Small intestine (tissue), 7 donors: ENCODE data around the gene PCDHGC4. TPM values are rescaled to one million over a fixed set of nuclear protein-coding genes. Genes with fewer than 3 reads are reported as not detected.

Experiments used
- DNase-seq, 2 donors: peaks; one replicate each; pipeline versions ENCODE4 v3.0.0 to v3.0.0-alpha.2; 2013
- FAIRE-seq: peaks from 2 replicates; lab custom pipeline; 2012; peaks lifted over from hg19 to GRCh38; lab: Jason Lieb, UNC
- H3K27ac ChIP-seq, 3 donors: one replicate each; pipeline ENCODE4 v1.5.1; 2013; ENCODE audit warnings: low read length in 2 of 3, mild to moderate bottlenecking in 2 of 3, control low read depth in 1 of 3, inconsistent platforms in 1 of 3, low read depth in 1 of 3, moderate library complexity in 1 of 3
- H3K27me3 ChIP-seq, 3 donors: one replicate each; pipeline ENCODE4 v1.6.1; 2013; ENCODE audit warnings: low read length in 3 of 3, inconsistent platforms in 1 of 3; ENCODE audit not compliant: control insufficient read depth in 3 of 3, insufficient read depth in 3 of 3
- H3K36me3 ChIP-seq, 3 donors: one replicate each; pipeline ENCODE4 v1.6.1; 2013; ENCODE audit warnings: low read length in 3 of 3, inconsistent platforms in 1 of 3, low read depth in 1 of 3, mild to moderate bottlenecking in 1 of 3, moderate library complexity in 1 of 3; ENCODE audit not compliant: control insufficient read depth in 3 of 3, insufficient read depth in 2 of 3
- H3K4me1 ChIP-seq, 3 donors: one replicate each; pipeline ENCODE4 v1.6.1; 2013; ENCODE audit warnings: low read length in 2 of 3, inconsistent platforms in 1 of 3, low read depth in 1 of 3, mild to moderate bottlenecking in 1 of 3, moderate library complexity in 1 of 3; ENCODE audit not compliant: control insufficient read depth in 3 of 3, insufficient read depth in 2 of 3
- H3K4me3 ChIP-seq, 3 donors: one replicate each; pipeline ENCODE4 v1.5.1; 2013; ENCODE audit warnings: low read length in 3 of 3, control low read depth in 1 of 3, inconsistent platforms in 1 of 3, low read depth in 1 of 3, mild to moderate bottlenecking in 1 of 3, moderate library complexity in 1 of 3
- H3K9me3 ChIP-seq, 2 donors: one replicate each; pipeline ENCODE4 v1.6.1; 2013; ENCODE audit warnings: low read depth in 1 of 2, low read length in 1 of 2; ENCODE audit not compliant: control insufficient read depth in 2 of 2, insufficient read depth in 1 of 2
- WGBS, 3 donors: extraction: QIAGEN DNeasy Blood & Tissue Kit; methylation state at CpG; one replicate each; pipeline ENCODE4 v1.1.7; 2013; 5-methylcytosine and 5-hydroxymethylcytosine counted together
- polyA plus RNA-seq, 4 donors: library from polyadenylated mRNA; stranded (reverse) in 3 of 4; unstranded in 1 of 4; fragments of 200-250 nt in 3 of 4; fragments of 120-200 nt in 1 of 4; gene quantifications; one replicate each; pipeline versions ENCODE4 v1.2.1 to v1.2.3, GENCODE V29; 2013
- donor health status: healthy with polysubstance abuse.
- donor health status: control.
- donor health status: control.
- donor health status: Bipolar disorder and iron deficiency.
- donor health status: healthy.

Gene PCDHGC4
- polyA plus RNA-seq, 4 donors: 0.34 TPM; not detected in 2

GRCh38 chr5:141476132-141476911, 8.5 kb upstream of the PCDHGC4 start:
- WGBS, 3 donors: 1 to 4% (median 2%) methylated on average over 58 of the region's 58 CpGs
- Histone ChIP-seq H3K4me3 (peak overlapping the region; percentile 33 to 60 (median 37)), H3K27me3 (peaks cover 0 to 40% (median 6%) of the 10 kb centered on the region in 3 donors), H3K27ac (peak overlapping the region in 2 of 3 donors; percentile 56 to 86), H3K4me1 (peaks cover 0 to 17% (median 0%) of the 10 kb centered on the region in 3 donors), H3K36me3 (peaks cover 0 to 2% (median 0%) of the 10 kb centered on the region in 3 donors), H3K9me3 (peaks cover 0 to 4% of the 10 kb centered on the region in 2 donors)
- FAIRE-seq (no peak), DNase-seq (peak; percentile 49 to 69)

GRCh38 chr5:141477044-141477575, 7.7 kb upstream of the PCDHGC4 start:
- DNase-seq: no peak
- H3K27me3 ChIP-seq: peaks cover 0 to 40% (median 6%) of the 10 kb centered on the region in 3 donors
- peak overlapping the region in 2 of 3 donors; percentile 37 to 60 for H3K4me3 ChIP-seq
- peaks cover 0 to 4% of the 10 kb centered on the region in 2 donors for H3K9me3 ChIP-seq
- H3K4me1 ChIP-seq: peaks cover 0 to 17% (median 0%) of the 10 kb centered on the region in 3 donors
- 24 to 35% (median 31%) methylated on average over 24 of the region's 24 CpGs for WGBS, 3 donors
- peak overlapping the region in 1 of 3 donors; percentile 86 for H3K27ac ChIP-seq
- H3K36me3 ChIP-seq: peaks cover 0 to 2% (median 0%) of the 10 kb centered on the region in 3 donors
- no peak for FAIRE-seq

- WGBS, 3 donors: 35 to 46% (median 41%) methylated on average over 13 of the region's 13 CpGs
Observed at GRCh38 chr5:141477815-141478214, 7.0 kb upstream of the PCDHGC4 start.

GRCh38 chr5:141478321-141478945, 6.4 kb upstream of the PCDHGC4 start:
- DNase-seq (peak; percentile 79), FAIRE-seq (no peak)
- peaks cover 0 to 4% of the 10 kb centered on the region in 2 donors for H3K9me3 ChIP-seq
- 9 to 22% (median 16%) methylated on average over 20 of the region's 20 CpGs for WGBS, 3 donors
- H3K27me3 ChIP-seq: peaks cover 0 to 42% (median 6%) of the 10 kb centered on the region in 3 donors
- peak overlapping the region in 2 of 3 donors; percentile 17 to 60 for H3K4me3 ChIP-seq
- H3K27ac ChIP-seq: no peak overlapping the region
- H3K4me1 ChIP-seq: peaks cover 0 to 17% (median 0%) of the 10 kb centered on the region in 3 donors
- H3K36me3 ChIP-seq: peaks cover 0 to 2% (median 0%) of the 10 kb centered on the region in 3 donors

More at GRCh38 chr5:141477815-141478214, 7.0 kb upstream of the PCDHGC4 start:
- Histone ChIP-seq H3K27me3 (peaks cover 0 to 40% (median 6%) of the 10 kb centered on the region in 3 donors), H3K36me3 (peaks cover 0 to 2% (median 0%) of the 10 kb centered on the region in 3 donors), H3K4me1 (peaks cover 0 to 17% (median 0%) of the 10 kb centered on the region in 3 donors), H3K9me3 (peaks cover 0 to 4% of the 10 kb centered on the region in 2 donors), H3K27ac (no peak overlapping the region), H3K4me3 (peak overlapping the region in 2 of 3 donors; percentile 17 to 60)
- FAIRE-seq (no peak), DNase-seq (no peak)

GRCh38 chr5:141479776-141480175, 5.1 kb upstream of the PCDHGC4 start:
- Histone ChIP-seq H3K36me3 (peaks cover 0 to 2% (median 0%) of the 10 kb centered on the region in 3 donors), H3K4me3 (no peak overlapping the region), H3K27ac (no peak overlapping the region), H3K27me3 (peaks cover 0 to 55% (median 6%) of the 10 kb centered on the region in 3 donors), H3K9me3 (peaks cover 0 to 4% of the 10 kb centered on the region in 2 donors), H3K4me1 (peaks cover 0 to 18% (median 3%) of the 10 kb centered on the region in 3 donors)
- FAIRE-seq: no peak
- no peak for DNase-seq

GRCh38 chr5:141483902-141484301, 928 bp upstream of the PCDHGC4 start:
- H3K27me3 ChIP-seq: peaks cover 0 to 55% (median 5%) of the 10 kb centered on the region in 3 donors
- H3K36me3 ChIP-seq: peaks cover 0 to 18% (median 0%) of the 10 kb centered on the region in 3 donors
- H3K4me1 ChIP-seq: peaks cover 3 to 8% (median 3%) of the 10 kb centered on the region in 3 donors
- FAIRE-seq (no peak), DNase-seq (no peak)
- H3K9me3 ChIP-seq: no peaks in the 10 kb centered on the region
- no peak overlapping the region for H3K4me3 ChIP-seq
- H3K27ac ChIP-seq: no peak overlapping the region
- 40 to 54% (median 42%) methylated on average over 3 of the region's 3 CpGs for WGBS, 3 donors

- Histone ChIP-seq H3K27me3 (peaks cover 0 to 58% (median 5%) of the 10 kb centered on the region in 3 donors), H3K27ac (no peak overlapping the region), H3K36me3 (peaks cover 0 to 18% (median 0%) of the 10 kb centered on the region in 3 donors), H3K4me1 (peaks cover 3 to 8% (median 3%) of the 10 kb centered on the region in 3 donors), H3K4me3 (peak overlapping the region in 1 of 3 donors; percentile 31), H3K9me3 (no peaks in the 10 kb centered on the region)
- FAIRE-seq: no peak
- WGBS, 3 donors: 18 to 20% (median 19%) methylated on average over 4 of the region's 4 CpGs
- no peak for DNase-seq
Observed at GRCh38 chr5:141484310-141484640, 555 bp upstream of the PCDHGC4 start.
